ENCODE results near the gene METTL21A. TPM values are rescaled to one million over a fixed set of nuclear protein-coding genes. Genes with fewer than 3 reads are reported as not detected.

METTL21A gene
- total RNA-seq, 2 experiments from 2014 or later: 35.2 to 37.0 TPM

DNA sequence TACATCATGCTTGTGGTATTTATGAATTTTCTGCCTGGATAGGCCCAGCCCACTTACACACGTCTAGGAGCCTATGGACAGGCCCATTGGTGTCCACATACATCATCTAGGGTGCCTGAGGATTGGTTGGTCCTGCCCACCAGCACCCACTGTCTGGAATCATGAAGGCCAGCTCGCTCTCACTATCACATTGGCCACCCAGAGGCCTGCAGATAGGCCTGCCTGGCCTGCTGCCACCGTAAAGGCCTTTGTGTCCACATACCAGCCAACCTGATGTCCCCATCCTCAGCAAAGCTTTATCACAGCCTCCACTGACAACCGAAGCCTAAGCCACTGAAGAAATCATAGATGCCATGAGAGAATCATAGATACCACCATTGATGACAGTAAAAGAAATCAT, 40.2 kb downstream of the METTL21A start:
- ChIA-PET CTCF (no interaction called here), POLR2A (no interaction called here)

DNA sequence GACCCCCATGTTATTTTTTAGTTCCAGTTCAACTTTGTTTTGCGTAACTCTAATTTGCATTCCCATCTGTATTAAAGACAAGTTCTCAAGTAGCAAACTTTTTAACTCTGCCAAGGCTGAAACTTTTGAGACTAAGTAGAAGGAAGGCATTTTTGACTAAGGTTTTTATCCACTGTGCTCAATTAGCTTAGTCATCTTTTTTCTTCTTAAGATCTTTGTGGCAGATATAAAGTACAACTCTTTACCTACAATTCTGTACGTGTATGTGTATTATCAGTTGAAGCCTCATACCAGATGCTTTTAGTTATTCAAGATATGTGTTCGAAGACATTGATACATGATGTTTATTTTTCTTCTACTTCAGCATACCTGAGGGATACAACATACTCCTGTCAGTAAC, 53.8 kb downstream of the METTL21A start:
- ChIA-PET CTCF (no interaction called here), POLR2A (no interaction called here)

DNA sequence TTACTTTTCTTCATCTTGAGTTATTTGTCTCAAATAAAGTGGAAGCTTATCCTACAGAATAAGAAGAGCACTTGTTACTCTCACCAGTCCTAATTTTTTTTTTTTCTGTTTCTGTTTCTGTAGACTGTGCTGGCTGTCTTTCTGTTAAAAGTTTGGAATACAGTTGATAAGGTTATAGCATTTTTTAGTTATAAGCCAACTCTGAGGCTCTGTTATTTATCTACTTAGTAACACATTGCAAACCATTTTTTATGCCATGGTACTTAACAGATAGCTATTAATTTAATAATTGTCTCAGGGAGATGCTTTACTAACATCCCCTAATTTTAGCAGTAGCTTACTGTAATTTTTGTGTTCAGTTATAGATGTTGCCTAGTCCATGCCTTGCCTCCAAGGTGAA, 57.5 kb downstream of the METTL21A start:
- ChIA-PET CTCF (no interaction called here), POLR2A (no interaction called here)

DNA sequence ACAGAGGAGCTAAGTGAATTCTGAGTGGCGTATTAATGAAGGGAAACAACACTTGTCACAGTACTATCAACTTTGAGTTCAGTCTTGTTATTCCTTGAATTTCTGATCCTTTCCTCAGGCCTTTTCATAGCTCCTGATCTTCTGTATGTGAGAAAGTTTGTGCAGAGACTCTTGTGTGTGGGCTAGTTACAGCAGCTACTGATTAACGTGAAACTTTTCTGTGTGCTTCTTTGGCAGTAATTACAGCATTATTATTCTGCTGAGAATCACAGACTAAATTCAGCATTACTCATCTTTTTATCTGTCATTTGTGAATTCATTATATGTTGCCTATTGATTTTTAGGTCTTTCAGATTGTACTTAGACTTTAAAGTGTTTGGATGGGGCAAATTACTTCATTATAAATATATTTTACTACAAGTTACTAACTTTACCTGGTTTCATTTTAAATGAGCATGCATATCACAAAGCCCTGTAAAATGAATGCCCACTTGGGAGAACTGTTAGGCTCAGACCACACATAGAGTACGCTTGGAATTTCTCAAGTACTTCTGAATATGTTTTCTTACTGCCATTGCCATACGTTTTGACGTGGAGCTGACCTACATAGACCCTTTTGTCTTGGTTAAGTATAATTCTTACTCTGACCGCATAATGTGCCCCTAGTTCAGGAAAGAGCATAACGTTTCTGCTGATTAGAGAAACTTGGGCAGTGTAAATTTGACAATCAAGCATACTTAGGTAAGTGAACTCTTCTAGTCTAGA, 59.3 kb downstream of the METTL21A start:
- ChIA-PET CTCF (no interaction called here), POLR2A (no interaction called here)

Other genes starting within 250 kb of the METTL21A start
- 10 to 100 TPM; 95.5 to 99.1 TPM for gene CREB1, start 95.4 kb downstream of the METTL21A start, total RNA-seq
- gene CCNYL1, start 86.2 kb upstream of the METTL21A start, total RNA-seq: 1 to 10 TPM; 4.8 to 5.7 TPM
- gene FZD5, start 144.5 kb upstream of the METTL21A start, total RNA-seq: 1 to 10 TPM; 1.4 to 1.5 TPM